ENCODE measurements around the gene SLC26A4. TPM values are rescaled to one million over a fixed set of nuclear protein-coding genes. Genes with fewer than 3 reads are reported as not detected.

Gene SLC26A4
- polyA plus RNA-seq, 1 donor = 3.7 TPM

DNA sequence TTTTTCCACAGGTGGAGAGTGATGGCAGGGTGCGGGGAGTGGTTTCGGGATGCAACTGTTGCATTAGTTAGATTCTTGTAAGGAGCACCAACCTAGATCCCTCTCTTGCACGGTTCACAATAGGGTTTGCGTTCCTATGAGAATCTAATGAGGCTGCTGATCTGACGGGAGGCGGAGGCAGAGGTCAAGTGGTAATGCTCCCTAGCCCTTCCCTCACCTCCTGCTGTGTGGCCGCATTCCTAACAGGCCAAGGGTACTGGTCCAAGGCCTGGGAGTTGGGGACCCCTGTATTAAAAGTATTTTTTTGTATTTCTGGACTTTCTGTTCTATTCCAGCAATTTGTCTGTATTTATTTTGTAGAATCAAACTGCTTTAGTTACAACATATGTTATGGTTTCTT, 90.5 kb downstream of the SLC26A4 start:
- DNase-seq = no peak

DNA sequence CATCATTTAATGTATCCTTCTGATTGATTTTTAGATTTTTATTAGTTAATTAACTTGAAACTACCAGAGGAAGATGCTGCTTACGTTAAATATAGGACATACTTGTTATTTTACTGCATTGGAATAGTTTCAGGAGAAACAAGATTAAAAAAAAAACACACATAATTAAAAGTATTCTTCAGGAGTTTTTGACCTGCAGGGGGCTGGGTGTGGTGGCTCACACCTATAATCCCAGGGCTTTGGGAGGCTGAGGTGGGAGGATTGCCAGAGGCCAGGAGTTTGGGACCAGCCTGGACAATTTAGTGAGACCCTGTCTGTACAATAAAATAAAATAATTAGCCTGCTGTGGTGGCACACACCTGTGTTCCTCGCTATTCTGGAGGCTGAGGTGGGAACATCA, 94.0 kb downstream of the SLC26A4 start:
- DNase-seq = no peak

DNA sequence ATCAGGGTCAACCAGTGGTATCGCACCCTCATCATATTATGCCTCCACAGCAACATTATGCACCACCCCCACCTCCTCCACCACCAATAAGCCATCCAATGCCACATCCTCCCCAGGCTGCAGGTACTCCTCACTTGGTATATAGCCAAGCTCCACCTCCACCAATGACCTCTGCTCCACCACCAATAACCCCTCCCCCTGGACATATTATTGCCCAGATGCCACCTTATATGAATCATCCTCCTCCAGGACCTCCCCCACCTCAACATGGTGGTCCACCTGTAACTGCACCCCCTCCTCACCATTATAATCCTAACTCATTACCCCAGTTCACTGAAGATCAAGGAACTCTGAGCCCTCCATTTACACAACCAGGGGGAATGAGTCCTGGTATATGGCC, 98.0 kb downstream of the SLC26A4 start:
- no peak for DNase-seq

DNA sequence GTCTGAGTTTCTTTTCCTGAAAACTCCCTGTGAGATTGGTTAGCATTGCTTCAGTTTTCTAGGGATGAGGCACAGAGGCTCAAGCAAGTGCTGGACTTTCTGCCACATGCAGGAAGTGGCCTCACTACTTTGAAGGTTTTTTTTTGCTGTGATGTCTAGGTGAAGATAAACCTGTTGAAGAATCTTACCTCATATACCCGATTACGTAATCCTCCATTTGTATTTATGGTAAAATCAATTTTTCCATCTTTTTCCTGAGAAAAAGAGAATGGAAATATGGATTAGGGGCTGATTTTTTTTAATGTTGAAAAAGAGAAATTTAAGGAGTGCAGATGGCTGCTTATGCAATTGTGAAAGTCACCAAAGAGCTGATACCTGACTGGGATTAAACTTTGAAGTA, 106.8 kb downstream of the SLC26A4 start:
- DNase-seq = no peak

Other genes starting within 250 kb of the SLC26A4 start
- 0.15 TPM for gene GPR22, start 190.8 kb upstream of the SLC26A4 start, polyA plus RNA-seq (ENCODE audit: insufficient read length)
- gene COG5, start 96.9 kb upstream of the SLC26A4 start, polyA plus RNA-seq (ENCODE audit: insufficient read length) = 37.7 TPM
- gene DUS4L, start 96.9 kb upstream of the SLC26A4 start, polyA plus RNA-seq (ENCODE audit: insufficient read length) = 22.3 TPM
- gene BCAP29, start 80.6 kb upstream of the SLC26A4 start, polyA plus RNA-seq (ENCODE audit: insufficient read length) = 54.4 TPM
- 33.7 TPM for gene CBLL1, start 83.3 kb downstream of the SLC26A4 start, polyA plus RNA-seq (ENCODE audit: insufficient read length)
- gene SLC26A3, start 142.4 kb downstream of the SLC26A4 start, polyA plus RNA-seq (ENCODE audit: insufficient read length) = 0.10 TPM
- 127 TPM for gene DLD, start 230.4 kb downstream of the SLC26A4 start, polyA plus RNA-seq (ENCODE audit: insufficient read length)

All from left kidney (tissue), 2 donors.